ENCODE measurements around the gene MUC6.

- no peak for TF ChIP-seq CTCF (IDR thresholded peaks at IDR 0.05 in 4 of 5, conservative IDR thresholded peaks at IDR 0.05 in 1 of 5)
- TF ChIP-seq POLR2A (IDR thresholded peaks at IDR 0.05) = no peak
Measured at GRCh38 chr11:997907-998306, 38.6 kb downstream of the MUC6 start.
